D721Med (cell line): ENCODE results near the gene TBCC.
"Not testable (repeated sequence)": the region's sequence is repeated elsewhere in the genome, so short reads cannot be mapped to it uniquely, and the experiment has no call there.

Experiments used
- DNase-seq: peaks from one replicate; pipeline ENCODE4 v3.0.0; 2011; ENCODE audit warnings: low spot score; ENCODE audit not compliant: insufficient read length
- FAIRE-seq: peaks from 2 replicates; lab custom pipeline; 2011; peaks lifted over from hg19 to GRCh38; lab: Jason Lieb, UNC
- CTCF ChIP-seq: IDR thresholded peaks from 2 replicates; pipeline ENCODE4 v1.5.1; 2012; ENCODE audit warnings: mild to moderate bottlenecking, control low read depth; ENCODE audit not compliant: insufficient read depth; ENCODE audit errors: missing control alignments

TBCC gene

DNA sequence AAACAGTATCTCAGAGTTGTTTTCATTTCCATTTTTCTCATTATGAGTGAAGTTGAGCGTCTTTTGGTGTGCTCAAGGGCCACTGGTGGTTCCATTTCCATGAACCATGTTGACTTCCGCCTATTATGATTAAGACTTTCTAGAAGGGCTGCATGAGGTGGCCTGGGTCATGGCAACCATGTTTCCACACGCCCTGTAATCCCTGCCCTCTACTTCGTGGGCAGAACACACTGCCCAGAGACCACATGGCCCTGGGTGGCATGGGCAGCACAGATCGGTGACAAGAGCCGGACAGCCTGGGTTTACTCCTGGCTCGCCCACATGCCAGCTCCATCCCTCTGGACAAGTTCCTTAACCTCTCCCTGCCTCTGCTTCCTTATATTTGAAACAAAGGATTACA lies 38.3 kb downstream of the TBCC start:
- DNase-seq (no peak), FAIRE-seq (no peak)
- TF ChIP-seq CTCF = no peak

- no peak for TF ChIP-seq CTCF
- no peak for DNase-seq
- FAIRE-seq = no peak
These were observed 40.9 kb downstream of the TBCC start for GRCh38 chr6:42704937-42705374.

- no peak for TF ChIP-seq CTCF
- FAIRE-seq = no peak
- no peak for DNase-seq
These were observed 41.5 kb downstream of the TBCC start for GRCh38 chr6:42704251-42704936.

GRCh38 chr6:42702786-42703185 lies 43.1 kb downstream of the TBCC start:
- not testable (repeated sequence) for FAIRE-seq, DNase-seq

- no peak for FAIRE-seq
These were observed 43.7 kb downstream of the TBCC start for GRCh38 chr6:42702200-42702599.

GRCh38 chr6:42698217-42698616 lies 47.7 kb downstream of the TBCC start:
- no peak for DNase-seq
- no peak for FAIRE-seq
- TF ChIP-seq CTCF = no peak

More at GRCh38 chr6:42702200-42702599, 43.7 kb downstream of the TBCC start:
- no peak for DNase-seq
- no peak for TF ChIP-seq CTCF

GRCh38 chr6:42697268-42697655 lies 48.6 kb downstream of the TBCC start:
- no peak for DNase-seq
- FAIRE-seq = no peak
- no peak for TF ChIP-seq CTCF
